HG03280 (cell line): Measurements from ENCODE around the gene CTXN3.
"Not testable (repeated sequence)": the region's sequence is repeated elsewhere in the genome, so short reads cannot be mapped to it uniquely, and the experiment has no call there.

ENCODE experiments used
- ATAC-seq: cut with Tn5 transposase; IDR thresholded peaks from one replicate; pipeline ENCODE4 v1.9.1; 2021; ENCODE audit warnings: mild to moderate bottlenecking, moderate library complexity; ENCODE audit not compliant: unreplicated experiment

Gene CTXN3

DNA sequence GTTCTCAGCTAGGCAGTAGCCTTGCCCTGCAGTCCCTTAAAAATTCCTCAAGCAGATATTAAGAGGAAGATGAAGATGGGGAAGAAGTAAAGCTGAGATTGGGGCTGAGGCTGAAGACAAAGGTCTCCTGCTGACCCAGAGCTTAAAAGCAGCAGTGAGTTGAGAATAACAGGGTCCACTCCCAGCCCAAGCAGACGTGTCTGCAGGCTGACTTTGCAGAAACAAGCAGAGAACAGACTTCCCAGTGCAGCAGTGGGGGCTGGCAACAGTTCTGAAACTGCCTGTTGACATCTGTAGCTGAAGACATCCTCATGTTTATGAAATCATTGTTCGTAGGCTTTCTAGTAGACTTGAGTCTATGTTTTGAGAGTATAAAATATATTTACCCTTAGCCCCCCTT is 1.1 kb downstream of the CTXN3 start:
- no peak for ATAC-seq

DNA sequence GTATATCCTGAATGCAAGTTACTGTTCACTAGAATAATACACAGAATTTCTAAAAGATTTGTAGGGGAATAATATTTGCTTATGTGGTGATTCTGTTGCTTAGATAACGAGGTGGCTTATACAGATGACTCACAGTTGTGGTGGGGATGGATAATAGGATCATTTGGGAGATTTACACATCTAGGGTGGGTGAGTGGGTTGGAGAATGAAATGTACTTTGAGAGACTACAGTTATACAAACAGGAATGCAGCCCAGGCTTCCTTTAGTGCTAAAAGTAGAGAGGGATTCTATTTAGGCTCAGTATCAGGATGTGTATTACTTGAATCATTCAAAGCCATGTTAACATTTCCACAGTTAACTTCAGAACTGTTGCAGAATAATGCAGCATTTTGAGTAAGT is 1.8 kb downstream of the CTXN3 start:
- no peak for ATAC-seq

DNA sequence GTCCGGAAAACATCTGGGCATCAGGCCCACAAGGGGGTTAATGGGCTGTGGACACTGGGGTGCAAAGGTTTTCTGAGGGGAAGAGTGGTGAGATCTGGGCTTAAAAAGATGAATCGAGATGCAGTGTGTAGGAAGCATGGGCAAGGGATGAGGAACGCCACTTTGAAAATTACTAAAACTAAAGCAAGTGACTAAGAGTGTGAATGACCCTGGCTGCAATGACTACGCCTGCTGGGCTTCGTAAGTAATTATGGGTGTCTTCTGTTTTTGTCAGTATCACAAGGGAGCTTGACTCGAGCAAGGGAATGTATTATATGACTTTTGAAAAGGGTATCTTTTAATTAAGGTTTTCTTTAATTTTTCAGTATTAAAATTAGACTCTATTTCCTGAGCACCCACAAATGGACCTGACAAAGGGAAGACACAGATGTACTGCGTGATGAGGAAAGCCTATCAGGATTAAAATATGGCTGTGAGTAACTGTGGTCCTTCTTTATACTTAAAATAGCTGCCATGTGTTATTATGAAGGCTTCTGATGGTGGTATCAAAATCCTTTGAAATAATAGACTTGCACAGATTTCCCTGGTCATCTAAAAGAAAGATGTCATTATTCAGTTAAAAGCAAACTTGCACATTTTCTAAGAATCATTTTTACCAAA is 4.2 kb downstream of the CTXN3 start:
- ATAC-seq: peak; percentile 64

DNA sequence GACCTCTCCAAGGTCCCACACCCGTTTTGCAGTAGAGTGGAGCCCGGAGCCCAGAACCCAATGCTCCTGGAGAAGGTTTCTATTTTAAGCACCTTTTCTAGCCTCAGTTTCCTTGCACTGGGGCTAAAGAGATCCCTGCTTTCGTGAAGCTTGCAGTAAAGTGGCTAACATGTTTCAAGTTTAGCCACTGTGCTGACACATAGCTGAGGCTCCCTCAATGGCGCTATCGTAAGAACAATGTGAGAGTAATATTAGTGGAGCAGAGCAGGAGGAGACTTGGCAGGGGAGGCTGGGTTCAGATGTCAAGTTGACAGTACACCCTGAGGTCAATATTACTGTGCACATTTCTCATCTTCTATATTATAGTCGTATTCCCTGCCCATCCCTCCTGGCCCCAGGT is 7.9 kb downstream of the CTXN3 start:
- no peak for ATAC-seq

DNA sequence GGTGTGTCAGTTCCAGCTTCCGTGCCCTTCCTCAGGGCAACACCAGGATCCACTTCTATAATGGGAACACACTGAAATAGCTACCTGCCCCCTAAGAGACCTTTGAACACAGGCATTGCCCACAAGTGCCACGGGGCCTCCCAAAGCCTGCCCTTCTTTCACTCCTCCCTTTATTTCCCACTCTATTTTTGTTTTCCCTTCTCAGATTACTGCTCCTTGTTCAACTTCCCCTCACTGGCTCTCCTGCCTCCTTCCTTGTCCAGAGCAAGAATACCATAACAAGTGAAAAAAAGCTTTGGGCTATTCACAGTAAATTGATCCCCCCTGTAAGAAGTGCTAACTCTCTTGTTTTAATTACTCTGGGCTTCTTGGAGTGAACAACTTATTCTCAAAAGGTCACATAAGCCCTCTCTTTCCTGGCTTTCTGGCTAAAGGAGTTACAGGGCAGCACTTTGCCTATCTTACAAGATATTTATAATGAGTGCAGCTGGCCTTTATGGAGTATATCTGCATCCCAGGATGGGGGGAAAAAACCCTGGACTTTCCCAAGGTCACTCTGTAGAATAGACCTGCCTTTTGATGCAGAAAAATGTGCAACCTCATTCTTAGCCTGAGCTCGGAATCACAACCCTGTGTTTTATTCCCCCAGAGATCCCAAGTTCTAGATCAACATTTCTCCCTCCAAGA is 11.3 kb downstream of the CTXN3 start:
- ATAC-seq: no peak

DNA sequence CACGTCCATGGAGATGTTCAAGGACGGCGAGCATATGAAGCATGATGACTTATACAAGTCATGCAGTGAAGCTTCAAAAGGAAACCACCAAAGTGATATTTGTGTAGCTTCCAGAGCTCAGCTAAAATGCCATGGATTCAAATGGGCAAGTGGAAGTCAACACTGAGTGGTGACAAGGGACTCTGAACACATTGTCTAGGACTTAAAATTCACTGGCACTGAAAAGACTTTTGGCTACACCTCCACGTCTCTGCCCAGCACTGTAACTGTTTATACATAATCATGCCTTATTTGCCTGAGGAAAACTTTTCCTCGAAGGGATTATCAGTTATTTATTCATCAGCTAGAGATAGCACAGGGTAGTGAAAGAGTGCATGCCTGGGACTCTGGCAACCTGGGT is 15.2 kb downstream of the CTXN3 start:
- ATAC-seq: no peak

DNA sequence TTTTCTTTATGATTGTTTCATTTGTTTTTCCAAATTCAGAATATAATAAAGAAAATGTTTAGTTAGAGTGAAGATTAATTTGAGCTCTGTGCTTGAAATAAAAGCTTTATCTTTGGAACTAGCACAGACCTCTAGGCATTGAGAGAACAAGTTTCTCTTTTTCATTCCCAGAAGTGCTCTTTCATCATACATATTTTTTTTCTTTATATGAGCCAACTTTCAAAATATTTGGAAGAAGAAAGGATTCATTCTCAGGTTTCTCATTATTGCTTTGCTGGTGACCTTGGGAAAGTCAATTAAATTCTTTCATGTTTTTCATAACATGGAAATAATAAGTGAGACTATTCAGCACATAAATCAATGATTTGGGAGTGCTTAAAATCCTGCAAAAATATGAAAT is 16.8 kb downstream of the CTXN3 start:
- no peak for ATAC-seq

DNA sequence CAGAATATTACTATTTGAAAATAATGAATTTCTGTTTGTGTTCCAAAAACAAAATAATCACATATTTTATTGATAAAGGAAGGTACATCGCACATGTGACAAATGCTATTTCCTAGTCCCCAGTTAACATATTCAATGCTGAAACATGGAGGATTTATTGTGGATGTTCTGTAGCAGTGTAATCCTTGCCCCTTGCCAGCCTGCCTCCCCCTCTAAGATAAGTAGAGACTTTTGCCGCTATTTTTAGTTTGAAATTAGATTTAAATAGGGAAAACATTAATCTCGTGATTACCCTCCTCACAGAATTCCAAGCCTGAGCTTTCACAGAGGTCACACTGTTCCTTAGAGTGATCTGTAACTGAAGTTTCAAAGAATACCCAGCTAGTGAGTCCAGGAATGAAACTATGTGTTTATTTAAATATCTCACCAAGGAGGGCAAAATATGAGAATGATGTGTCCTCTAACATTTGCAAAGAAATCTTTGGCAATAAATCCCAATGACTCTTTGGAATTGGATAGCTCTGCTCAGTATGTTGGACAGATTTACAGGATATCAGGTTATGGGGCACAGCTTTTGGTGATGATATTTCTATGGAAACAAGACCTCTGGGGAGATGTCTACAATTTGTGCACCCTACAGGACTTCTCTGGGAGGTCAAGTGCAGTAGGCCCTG is 17.3 kb downstream of the CTXN3 start:
- ATAC-seq: no peak

DNA sequence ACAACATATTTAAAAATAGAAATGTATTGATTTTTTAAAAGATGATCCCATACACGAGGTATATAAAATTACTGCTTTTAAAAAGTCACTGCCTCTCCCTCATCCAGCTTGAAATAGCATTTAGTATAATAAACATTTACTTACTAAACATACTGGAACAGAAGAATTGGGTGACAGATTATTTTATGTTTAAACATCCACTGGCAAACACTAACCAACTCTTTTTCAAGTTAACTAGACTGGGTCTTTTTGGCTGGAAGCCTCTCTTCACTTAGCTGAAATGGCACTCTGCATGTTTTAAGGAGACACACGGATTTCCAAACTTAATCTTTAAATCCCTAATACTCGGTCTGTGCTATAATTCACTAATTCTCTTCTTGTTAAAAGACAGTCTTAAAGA is 19.0 kb downstream of the CTXN3 start:
- ATAC-seq: no peak

DNA sequence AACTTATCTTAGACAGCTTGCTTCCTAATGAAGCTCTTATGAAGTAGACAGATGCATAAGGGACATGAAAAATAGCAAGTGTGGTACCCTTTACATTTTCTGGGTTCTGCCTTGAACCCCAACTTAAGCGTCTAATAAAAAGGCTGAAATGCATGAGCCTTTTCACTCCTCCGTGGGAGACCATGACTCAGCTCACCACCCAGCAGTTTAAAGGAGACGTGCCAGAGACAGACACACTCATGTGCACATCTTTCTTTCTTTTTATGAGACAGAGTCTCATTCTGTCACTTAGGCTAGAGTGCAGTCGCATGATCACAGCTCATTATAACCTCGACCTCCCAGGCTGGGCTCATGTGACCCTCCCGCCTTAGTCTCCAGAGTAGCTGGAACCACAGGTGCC is 22.3 kb downstream of the CTXN3 start:
- no peak for ATAC-seq

DNA sequence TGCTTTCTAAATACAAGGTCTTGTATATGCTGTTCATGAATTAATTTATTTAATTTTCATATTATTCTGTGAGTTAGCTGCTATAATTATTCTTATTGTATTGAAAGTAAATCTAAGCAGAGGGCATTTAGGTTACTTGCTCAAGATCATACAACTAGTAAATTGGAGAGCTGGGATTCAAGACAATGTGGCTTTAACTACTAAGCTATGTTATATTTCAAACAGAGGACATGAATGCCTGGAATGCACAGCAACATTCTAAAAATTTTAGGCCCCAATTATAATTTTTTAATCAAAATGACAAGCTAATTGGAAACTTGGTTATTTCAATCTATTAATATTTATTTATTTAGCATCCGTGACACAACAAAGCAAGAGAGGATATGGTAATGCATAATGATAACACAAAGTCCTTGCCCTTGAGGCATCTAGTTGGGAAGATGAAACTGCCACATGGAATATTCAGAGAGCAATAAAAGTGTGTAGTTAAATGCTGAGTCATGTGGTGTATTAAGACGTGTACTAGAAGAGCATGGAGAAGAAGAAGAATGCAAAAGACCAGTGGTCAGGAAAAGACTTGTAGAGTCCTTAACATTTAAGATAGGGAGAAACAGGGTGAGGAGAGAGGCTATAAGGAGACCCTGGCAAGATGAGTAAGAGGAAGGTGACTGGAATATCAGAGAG is 24.4 kb downstream of the CTXN3 start:
- no peak for ATAC-seq

DNA sequence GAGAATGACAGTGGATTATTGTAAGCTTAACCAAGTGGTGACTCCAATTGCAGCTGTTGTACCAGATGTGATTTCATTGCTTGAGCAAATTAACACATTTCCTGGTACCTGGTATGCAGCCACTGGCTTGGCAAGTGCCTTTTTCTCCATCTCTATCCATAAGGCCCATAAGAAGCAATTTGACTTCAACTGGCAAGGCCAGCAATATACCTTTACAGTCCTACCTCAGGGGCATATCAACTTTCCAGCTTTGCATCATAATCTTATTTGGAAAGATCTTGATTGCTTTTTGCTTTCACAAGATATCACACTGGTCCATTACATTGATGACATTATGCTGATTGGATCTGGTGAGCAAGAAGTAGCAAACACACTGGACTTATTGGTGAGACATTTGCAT is 28.1 kb downstream of the CTXN3 start:
- not testable (repeated sequence) for ATAC-seq

DNA sequence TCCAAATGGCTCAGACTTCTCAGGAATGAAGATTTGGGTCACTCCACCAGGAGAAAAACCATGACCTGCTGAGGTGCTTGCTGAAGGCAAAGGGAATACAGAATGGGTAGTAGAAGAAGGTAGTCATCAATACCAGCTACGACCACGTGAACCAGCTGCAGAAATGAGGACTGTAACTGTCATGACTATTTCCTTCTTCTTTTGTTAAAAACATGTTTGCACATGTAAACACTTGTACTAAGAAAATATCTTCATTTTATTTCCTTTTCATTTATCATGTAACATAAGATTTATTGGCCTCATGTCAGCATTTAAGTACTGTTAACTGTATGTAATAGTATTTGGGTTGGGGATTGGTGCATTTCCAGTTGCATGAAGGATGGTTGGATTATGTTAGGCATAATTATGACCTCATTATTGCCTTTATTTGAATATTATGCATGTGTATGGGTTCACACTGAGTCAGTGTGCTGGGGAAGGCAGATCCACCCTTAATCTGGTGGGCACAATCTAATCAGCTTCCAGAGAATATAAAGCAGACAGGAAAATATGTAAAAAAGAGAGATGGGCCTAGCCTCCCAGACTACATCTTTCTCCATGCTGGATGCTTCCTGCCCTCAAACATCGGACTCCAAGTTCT is 30.9 kb downstream of the CTXN3 start:
- ATAC-seq: not testable (repeated sequence)

DNA sequence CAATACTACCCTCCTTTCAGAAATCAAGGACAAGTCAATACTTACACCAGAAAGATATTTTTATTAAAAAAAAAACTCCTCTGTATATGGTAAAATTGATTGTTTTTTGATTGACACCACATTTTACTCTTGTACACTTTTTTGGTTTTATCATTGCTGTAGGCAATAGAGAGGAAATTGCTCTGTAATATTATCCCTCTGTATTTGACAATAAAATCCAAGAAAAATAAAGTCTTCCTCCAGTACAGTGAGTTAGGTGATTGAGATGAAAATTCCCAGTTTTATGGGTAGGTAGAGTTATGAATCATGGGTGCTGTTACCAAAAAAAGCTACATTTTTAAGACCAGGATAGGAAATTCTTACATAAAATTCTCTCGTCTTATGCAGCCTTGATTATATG is 31.7 kb downstream of the CTXN3 start:
- ATAC-seq: no peak

DNA sequence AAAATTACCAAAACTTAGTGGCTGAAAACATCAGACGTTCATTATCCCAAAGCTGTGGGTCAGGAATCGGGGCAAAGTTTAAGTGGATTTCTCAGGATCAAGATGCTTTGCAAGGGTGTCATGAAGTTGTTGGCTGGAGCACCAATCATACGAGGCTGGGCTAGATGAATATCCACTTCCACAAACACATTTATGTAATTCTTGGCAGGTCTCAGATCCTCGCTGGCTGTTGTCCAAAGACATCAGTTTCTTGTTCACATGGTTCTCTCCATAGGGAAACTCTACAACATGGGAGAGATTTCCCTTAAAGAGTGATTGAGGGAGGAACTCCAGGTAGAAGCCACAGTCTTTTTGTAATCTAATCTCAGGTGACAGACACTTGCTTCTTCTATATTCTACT is 34.1 kb downstream of the CTXN3 start:
- ATAC-seq: no peak

DNA sequence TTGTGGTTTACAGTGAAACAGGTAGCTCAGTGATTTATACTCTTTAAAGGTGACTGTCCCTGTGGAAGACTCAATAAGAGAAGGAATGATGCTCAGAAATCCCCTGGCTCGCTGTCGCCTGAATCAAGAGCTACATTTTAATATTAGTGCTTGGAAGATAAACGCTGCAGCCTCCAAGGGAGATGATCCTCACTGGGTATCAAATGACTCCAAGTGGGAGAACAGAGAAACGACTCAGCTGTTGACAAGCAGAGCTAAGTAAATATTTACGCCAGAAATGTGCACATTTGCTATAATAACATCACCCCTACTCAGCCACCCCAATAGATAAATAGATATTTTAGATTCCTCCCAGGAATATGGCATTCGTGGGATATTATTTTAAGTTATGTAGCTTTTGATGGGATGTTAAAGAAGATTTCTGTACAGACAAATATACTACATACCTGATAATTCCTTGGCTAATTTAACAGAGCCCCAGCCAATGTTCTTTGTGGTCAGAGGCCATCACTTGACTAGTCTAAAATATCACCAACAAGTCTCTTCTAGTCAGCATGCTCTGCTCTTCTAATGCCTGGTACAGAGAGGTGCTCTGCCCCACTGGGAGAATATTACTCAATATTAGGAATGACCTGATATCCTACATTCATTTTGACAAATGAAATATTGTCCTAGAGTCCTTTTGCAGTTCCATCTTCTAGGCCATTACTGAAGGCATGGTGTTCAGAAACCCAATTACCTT is 36.0 kb downstream of the CTXN3 start:
- ATAC-seq: no peak

DNA sequence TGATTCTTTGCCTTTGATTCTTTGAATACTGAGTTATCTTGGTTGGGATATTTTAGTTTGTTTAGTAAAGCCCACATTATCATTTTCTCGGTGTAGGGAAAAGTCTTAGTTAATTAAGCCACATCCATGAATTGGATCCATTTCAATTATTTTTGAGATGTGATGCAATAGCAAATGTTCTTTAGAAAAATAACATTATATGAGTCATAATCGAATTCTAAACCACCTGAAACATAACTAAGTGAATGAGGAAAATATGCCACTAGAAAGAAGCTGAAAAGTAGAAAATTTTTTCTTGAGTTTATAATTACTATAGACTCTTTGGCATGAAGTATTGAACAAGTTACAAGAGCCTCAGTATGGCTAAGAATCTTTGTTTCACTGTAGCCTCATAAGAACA is 36.8 kb downstream of the CTXN3 start:
- ATAC-seq: no peak

DNA sequence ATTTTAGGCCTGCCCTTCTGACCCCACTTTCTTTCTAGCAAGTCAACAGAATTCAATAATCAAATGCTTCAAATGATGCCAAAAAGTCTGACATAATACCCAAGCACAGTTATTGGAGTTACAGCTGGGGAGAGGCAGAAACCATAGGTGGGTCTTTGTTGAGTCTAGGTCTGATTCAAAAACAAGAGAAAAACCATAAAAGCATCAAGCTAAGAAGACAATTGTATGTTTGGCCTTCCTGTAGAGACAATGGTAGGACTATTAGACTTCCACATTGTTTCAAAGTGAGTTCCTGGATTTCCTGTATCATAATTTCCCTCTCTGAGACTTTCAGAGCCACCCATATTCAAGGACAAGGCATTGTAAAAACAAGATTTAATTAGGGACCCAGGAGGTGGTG is 37.5 kb downstream of the CTXN3 start:
- ATAC-seq: no peak

DNA sequence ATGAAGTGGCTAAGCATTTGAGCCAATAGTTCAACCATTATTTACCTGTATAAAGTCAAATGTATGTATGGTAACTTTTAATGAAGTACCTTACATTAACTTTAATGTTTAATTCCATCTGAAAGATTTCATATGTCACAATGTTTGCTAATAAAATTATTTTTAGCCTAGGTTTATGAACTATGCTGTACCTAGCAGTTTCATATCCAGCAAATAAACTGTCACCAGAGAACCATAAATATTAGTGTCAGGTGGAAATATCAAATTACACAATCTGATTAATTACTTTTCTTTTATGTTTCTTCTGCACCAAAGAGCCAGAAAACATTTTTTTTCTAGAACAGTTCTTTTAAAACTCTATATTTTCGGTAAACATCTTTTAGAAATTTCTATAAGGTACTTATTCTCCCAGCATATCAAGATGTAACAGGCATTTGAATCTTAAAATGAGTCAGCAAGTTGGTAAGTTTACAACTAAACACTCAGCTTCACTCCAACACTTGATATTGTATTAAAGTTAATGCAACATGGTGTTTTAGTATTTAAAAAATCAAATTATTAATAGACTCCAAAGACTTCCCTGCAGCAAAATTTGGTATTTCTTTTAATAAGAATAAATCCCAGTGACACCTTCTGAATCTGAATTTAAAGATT is 45.8 kb downstream of the CTXN3 start:
- no peak for ATAC-seq

DNA sequence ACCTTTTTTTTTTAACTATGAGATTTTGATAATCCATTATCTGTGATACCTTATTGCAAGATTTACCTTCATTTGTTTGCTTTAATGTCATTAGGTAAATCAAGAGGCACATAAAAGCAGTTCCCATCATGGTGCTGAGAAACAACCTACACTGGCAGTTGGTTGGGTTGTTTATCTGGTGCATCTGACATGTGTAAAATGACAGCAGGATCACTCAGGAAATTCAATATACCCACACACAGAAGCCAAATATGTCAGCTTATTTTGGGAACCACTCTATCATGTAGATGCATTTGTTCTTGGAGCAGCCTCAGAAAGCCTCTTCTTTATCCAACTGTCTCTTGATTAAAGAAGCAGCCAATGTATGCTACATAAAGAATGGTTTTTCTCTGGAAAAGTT is 46.5 kb downstream of the CTXN3 start:
- ATAC-seq: no peak
